K562 (cell line): ENCODE measurements around the gene NHS. TPM values are rescaled to one million over a fixed set of nuclear protein-coding genes. Genes with fewer than 3 reads are reported as not detected.

Source experiments
- ATAC-seq: fragments of 200-7000 bp; cut with Tn5 transposase; 3 replicates; pipeline ENCODE4 v1.9.1; 2020; ENCODE audit warnings: moderate library complexity
- BruUV-seq: library from RNA; stranded (reverse); fragments of 400-500 nt; replicated peaks from 2 replicates; lab custom pipeline; 2021; lab: Mats Ljungman, UMichigan
- CTCF ChIA-PET: fragments of 300-600 bp; formaldehyde crosslinking; extraction: SDS; loops from one replicate; lab custom pipeline; 2021; ENCODE audit warnings: low intra/inter-chr PET ratio; lab: Yijun Ruan, JAX
- POLR2A ChIA-PET: fragments of 300-600, 350-650 bp; sonication (Branson Sonifier 250); formaldehyde crosslinking; extraction: SDS; loops from one replicate; lab custom pipeline; 2021; ENCODE audit warnings: antibody characterized with exemption, inconsistent platforms; lab: Yijun Ruan, JAX
- DNase-seq, 4 experiments: peaks; one replicate each; pipeline versions ENCODE4 v3.0.0 to v3.0.0-alpha.2; 2011 to 2018; ENCODE audit warnings: low spot score in 3 of 4, mixed read lengths in 3 of 4; ENCODE audit errors: extremely low read depth in 1 of 4
- FAIRE-seq: peaks from 2 replicates; lab custom pipeline; 2011; peaks lifted over from hg19 to GRCh38; lab: Jason Lieb, UNC
- H2AFZ ChIP-seq: 2 replicates; pipeline ENCODE4 v1.6.0; 2011; ENCODE audit warnings: low read depth, low read length, control low read depth, inconsistent platforms
- H3K27ac ChIP-seq: fragments of 200-600 bp; 3 replicates; pipeline ENCODE4 v1.8.0; 2011; ENCODE audit warnings: low read depth, mild to moderate bottlenecking, control low read depth, inconsistent platforms, low read length, moderate library complexity, mixed read lengths; ENCODE audit errors: extremely low read depth
- H3K27me3 ChIP-seq, 2 experiments: fragments of 300-600 bp in 1 of 2; 2 replicates in 1 of 2; 3 replicates in 1 of 2; pipeline versions ENCODE4 v1.6.0 to v1.8.0; 2011; ENCODE audit warnings: inconsistent platforms in 2 of 2, low read length in 2 of 2, mild to moderate bottlenecking in 1 of 2, mixed read lengths in 1 of 2, moderate library complexity in 1 of 2; ENCODE audit not compliant: control insufficient read depth in 2 of 2, insufficient read depth in 2 of 2
- H3K36me3 ChIP-seq: fragments of 300-600 bp; 3 replicates; pipeline ENCODE4 v1.8.0; 2011; ENCODE audit warnings: mild to moderate bottlenecking, low read length, inconsistent platforms; ENCODE audit not compliant: control insufficient read depth, insufficient read depth
- H3K4me1 ChIP-seq, 2 experiments: fragments of 200-600 bp in 1 of 2; replicated peaks in 1 of 2; 2 replicates in 1 of 2; 3 replicates in 1 of 2; pipeline versions ENCODE4 v1.5.1 to v1.8.0; 2011; ENCODE audit warnings: inconsistent platforms in 2 of 2, low read length in 2 of 2, mild to moderate bottlenecking in 1 of 2, mixed read lengths in 1 of 2, moderate library complexity in 1 of 2; ENCODE audit not compliant: control insufficient read depth in 2 of 2, insufficient read depth in 2 of 2
- H3K4me2 ChIP-seq: 2 replicates; pipeline ENCODE4 v1.6.1; 2011; ENCODE audit warnings: low read length, control low read depth, inconsistent platforms, mixed read lengths; ENCODE audit not compliant: insufficient read depth
- H3K4me3 ChIP-seq: fragments of 200-600 bp; sonication (generic), shearing (Covaris generic); 2 replicates; pipeline ENCODE4 v1.5.1; 2016; ENCODE audit warnings: control low read depth, inconsistent platforms
- H3K79me2 ChIP-seq: fragments of 200-600 bp; 3 replicates; pipeline ENCODE4 v1.8.0; 2011; ENCODE audit warnings: low read length, inconsistent platforms; ENCODE audit not compliant: control insufficient read depth, insufficient read depth
- H3K9ac ChIP-seq, 2 experiments: 2 replicates each; pipeline versions ENCODE4 v1.6.0 to v1.6.1; 2011; ENCODE audit warnings: low read depth in 2 of 2, low read length in 2 of 2, control low read depth in 1 of 2, inconsistent platforms in 1 of 2, mild to moderate bottlenecking in 1 of 2, mixed read lengths in 1 of 2; ENCODE audit not compliant: insufficient read depth in 1 of 2
- H3K9me1 ChIP-seq: one replicate; pipeline ENCODE4 v1.6.0; 2011; ENCODE audit warnings: inconsistent platforms, mild to moderate bottlenecking, low read length, moderate library complexity; ENCODE audit not compliant: control insufficient read depth, insufficient read depth
- H3K9me3 ChIP-seq: replicated peaks from 2 replicates; pipeline ENCODE4 v1.5.1; 2011; ENCODE audit warnings: low read depth, low read length, inconsistent platforms; ENCODE audit not compliant: control insufficient read depth, insufficient read depth
- H4K20me1 ChIP-seq: replicated peaks from 2 replicates; pipeline ENCODE4 v1.6.1; 2011; ENCODE audit warnings: low read length, inconsistent platforms, mixed read lengths; ENCODE audit not compliant: control insufficient read depth, insufficient read depth
- ARID3A ChIP-seq: IDR thresholded peaks from 2 replicates; pipeline ENCODE4 v1.6.1; 2012; ENCODE audit warnings: low read depth, low read length, improper control_type of control experiment, borderline replicate concordance
- COPS2 ChIP-seq: fragments of 450-650 bp; conservative IDR thresholded peaks from 2 replicates; pipeline ENCODE4 v1.6.1; 2016; ENCODE audit warnings: mild to moderate bottlenecking, moderate library complexity
- CUX1 ChIP-seq: fragments of 200-800 bp; sonication (Bioruptor generic); IDR thresholded peaks from 2 replicates; pipeline ENCODE4 v1.6.1; 2016; ENCODE audit warnings: missing genetic modification characterization, missing compliant biosample characterization
- GTF2B ChIP-seq: IDR thresholded peaks from 2 replicates; pipeline ENCODE4 v1.6.1; 2011; ENCODE audit not compliant: insufficient read length; ENCODE audit errors: extremely low read depth
- HDAC1 ChIP-seq, 2 experiments: fragments of 450-650 bp; IDR thresholded peaks; 2 replicates each; pipeline ENCODE4 v1.6.1; 2016 to 2017; ENCODE audit warnings: inconsistent platforms in 1 of 2, mild to moderate bottlenecking in 1 of 2, moderate library complexity in 1 of 2
- KDM5B ChIP-seq: fragments of 200-600 bp; sonication (generic); IDR thresholded peaks from 2 replicates; pipeline ENCODE4 v1.6.1; 2012; ENCODE audit warnings: low read depth, mild to moderate bottlenecking, moderate library complexity, low read length, control low read depth, inconsistent platforms; ENCODE audit not compliant: insufficient replicate concordance
- MTA2 ChIP-seq: fragments of 450-650 bp; IDR thresholded peaks from 2 replicates; pipeline ENCODE4 v1.6.1; 2016; ENCODE audit warnings: low read depth
- NR2C1 ChIP-seq, 2 experiments: fragments of 450-650 bp; IDR thresholded peaks; 2 replicates each; pipeline ENCODE4 v1.6.1; 2017; ENCODE audit warnings: mild to moderate bottlenecking in 2 of 2, antibody characterized with exemption in 1 of 2, inconsistent platforms in 1 of 2, missing compliant biosample characterization in 1 of 2, missing genetic modification characterization in 1 of 2
- PHF8 ChIP-seq: fragments of 200-600 bp; sonication (generic); IDR thresholded peaks from 2 replicates; pipeline ENCODE4 v1.6.1; 2012; ENCODE audit warnings: mixed run types, mild to moderate bottlenecking, inconsistent platforms, low read length, moderate library complexity, borderline replicate concordance
- SMAD2 ChIP-seq: fragments of 150-350 bp; IDR thresholded peaks from 2 replicates; pipeline ENCODE4 v1.6.1; 2014; ENCODE audit warnings: low read depth, mild to moderate bottlenecking, low read length
- ZNF143 ChIP-seq: sonication (generic); formaldehyde crosslinking; IDR thresholded peaks from 2 replicates; pipeline ENCODE4 v1.9.0; 2022; ENCODE audit warnings: mild to moderate bottlenecking, missing genetic modification reagents
- ZNF384 ChIP-seq: IDR thresholded peaks from 2 replicates; pipeline ENCODE4 v1.6.1; 2012; ENCODE audit warnings: low read depth, low read length, improper control_type of control experiment
- WGBS: fragments of 100-300 bp; shearing (Covaris generic); methylation state at CpG from one replicate; pipeline ENCODE4 v1.1.6; 2016; ENCODE audit warnings: low coverage, mixed read lengths; ENCODE audit not compliant: insufficient coverage; ENCODE audit errors: missing lambda C conversion rate; 5-methylcytosine and 5-hydroxymethylcytosine counted together
- in situ Hi-C: fragments of 300-500 bp; cut with MboI; formaldehyde crosslinking; loops from 4 replicates; pipeline ENCODE4 v1.15.0; 2018; ENCODE audit warnings: inconsistent platforms, mixed read lengths
- intact Hi-C: fragments of 100-400 bp; cut with micrococcal nuclease; formaldehyde crosslinking; loops from 2 replicates; pipeline ENCODE4 v1.14.2; 2022
- polyA plus RNA-seq, 8 experiments: library from polyadenylated mRNA; depleted of rRNA in 4 of 8; stranded (reverse) in 5 of 8; unstranded in 3 of 8; fragments of >200 nt; fragmentation: Nextera tagmentation in 2 of 8; fragmentation: Illumina TruSeq in 1 of 8; extraction: Ambion mirVana in 2 of 8; extraction: Trizol in 1 of 8; gene quantifications; 2 replicates each; pipeline versions ENCODE4 v1.2.1 to v1.2.3, GENCODE V29; 2011 to 2014; ENCODE audit warnings: inconsistent platforms in 1 of 8, missing spikeins in 1 of 8
- total RNA-seq, 7 experiments: library from RNA; depleted of rRNA in 6 of 7; stranded (reverse); fragments of >200 nt in 6 of 7; fragmentation: Illumina TruSeq in 2 of 7; extraction: Trizol in 2 of 7; gene quantifications; 2 replicates each; pipeline versions ENCODE4 v1.2.1 to v1.2.3, GENCODE V29; 2011 to 2021; ENCODE audit warnings: low replicate concordance in 1 of 7
- TF ChIP-seq, protein P1 (sequence below): fragments of 450-650 bp; formaldehyde crosslinking; IDR thresholded peaks from 2 replicates; pipeline ENCODE4 v1.4.0; 2020; ENCODE audit warnings: mild to moderate bottlenecking, moderate library complexity

Gene NHS
- total and polyA plus RNA-seq, 9 of the 15 experiments (the other 6 are each of a cell fraction or from before 2014, with no cell fraction given): 0.02 TPM; not detected in 8

DNA sequence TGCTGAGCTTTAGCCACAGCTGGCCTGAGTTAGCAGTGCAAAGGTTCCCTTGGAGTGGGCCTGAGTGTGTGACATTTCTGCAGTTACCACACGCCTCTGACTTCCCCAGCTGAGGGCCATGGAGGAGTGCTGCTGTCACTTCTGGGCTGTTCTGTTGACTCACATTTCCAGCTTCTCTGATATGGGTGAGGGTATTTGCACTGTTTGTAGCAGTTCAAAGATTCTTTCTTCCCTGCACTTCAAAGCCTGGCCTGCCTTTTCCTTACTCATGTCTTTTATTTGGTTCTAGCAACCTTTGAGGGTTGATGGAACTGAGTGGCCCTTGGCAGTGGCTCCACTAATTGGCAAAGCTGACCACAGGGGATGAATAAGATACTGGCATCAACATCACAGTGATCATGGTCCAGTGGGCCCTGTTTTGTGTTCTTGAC, 335.9 kb downstream of the NHS start (continued):
- TF ChIP-seq ARID3A (no peak), KDM5B (no peak), PHF8 (no peak), COPS2 (no peak), ZNF143 (CRISPR knock-in tag) (no peak), NR2C1 (IDR thresholded peaks at IDR 0.05) (no peak), NR2C1 (tag; IDR thresholded peaks at IDR 0.05) (no peak)
- TF ChIP-seq, protein P1, sequence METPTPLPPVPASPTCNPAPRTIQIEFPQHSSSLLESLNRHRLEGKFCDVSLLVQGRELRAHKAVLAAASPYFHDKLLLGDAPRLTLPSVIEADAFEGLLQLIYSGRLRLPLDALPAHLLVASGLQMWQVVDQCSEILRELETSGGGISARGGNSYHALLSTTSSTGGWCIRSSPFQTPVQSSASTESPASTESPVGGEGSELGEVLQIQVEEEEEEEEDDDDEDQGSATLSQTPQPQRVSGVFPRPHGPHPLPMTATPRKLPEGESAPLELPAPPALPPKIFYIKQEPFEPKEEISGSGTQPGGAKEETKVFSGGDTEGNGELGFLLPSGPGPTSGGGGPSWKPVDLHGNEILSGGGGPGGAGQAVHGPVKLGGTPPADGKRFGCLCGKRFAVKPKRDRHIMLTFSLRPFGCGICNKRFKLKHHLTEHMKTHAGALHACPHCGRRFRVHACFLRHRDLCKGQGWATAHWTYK: no peak
- TF ChIP-seq, all 486 proteins: peak for 0

DNA sequence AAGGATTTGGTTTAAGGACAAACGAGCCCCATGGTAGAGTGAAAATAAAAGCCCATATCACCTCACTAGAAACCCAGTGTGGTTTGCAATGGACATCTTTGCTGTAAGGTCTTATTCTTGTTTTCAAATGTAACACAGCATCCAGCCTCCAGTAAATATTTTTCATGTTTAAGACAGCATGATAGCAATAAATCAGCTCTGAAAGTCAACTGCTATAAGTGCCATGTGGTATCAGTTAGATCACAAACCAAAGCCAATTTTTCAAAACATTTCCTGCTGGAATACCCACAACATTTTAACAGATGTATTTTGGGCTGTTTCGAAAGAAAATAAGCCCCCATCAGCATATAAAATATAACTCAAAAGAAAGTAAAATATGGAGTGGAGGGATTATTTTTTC, 338.3 kb downstream of the NHS start:
- CTCF ChIA-PET: no interaction called here
- TF ChIP-seq HDAC1 (IDR thresholded peaks at IDR 0.05) (no peak), GTF2B (no peak), ZNF384 (no peak), MTA2 (no peak), CUX1 (CRISPR knock-in tag) (no peak), SMAD2 (no peak)

More for the DNA sequence above, 338.3 kb downstream of the NHS start:
- H3K9me1 ChIP-seq: no peaks in the 10 kb centered on the region
- DNase-seq (no peak), ATAC-seq (no peak), FAIRE-seq (no peak)
- no peak overlapping the region for H3K4me2 ChIP-seq
- POLR2A ChIA-PET: no interaction called here
- in situ Hi-C loops (loop anchor here (10.0 kb wide), 1 partner anchor 1138 kb away; no protein-coding TSS in a partner anchor), intact Hi-C loops (no loop called here)
- no peaks in the 10 kb centered on the region for H3K79me2 ChIP-seq
- no peak overlapping the region for H2AFZ ChIP-seq
- no peak overlapping the region for H3K27ac ChIP-seq
- H3K27me3 ChIP-seq: no peaks in the 10 kb centered on the region
- no peaks in the 10 kb centered on the region for H3K4me1 ChIP-seq
- BruUV-seq: no TSS peak
- 0% methylated on average over 2 of the region's 2 CpGs for WGBS
- no peak overlapping the region for H3K9ac ChIP-seq
- H3K4me3 ChIP-seq: no peak overlapping the region
- H4K20me1 ChIP-seq: no peaks in the 10 kb centered on the region
- H3K36me3 ChIP-seq: no peaks in the 10 kb centered on the region
- H3K9me3 ChIP-seq: no peaks in the 10 kb centered on the region
